HepG2 (cell line): ENCODE measurements around the gene PLK5. TPM values are rescaled to one million over a fixed set of nuclear protein-coding genes. Genes with fewer than 3 reads are reported as not detected.

Source experiments
- ATAC-seq: fragments of 200-7000 bp; cut with Tn5 transposase; 3 replicates; pipeline ENCODE4 v1.9.1; 2020; ENCODE audit warnings: mild to moderate bottlenecking, moderate library complexity
- BruUV-seq: library from RNA; stranded (reverse); fragments of 400-500 nt; replicated peaks from 2 replicates; lab custom pipeline; 2021; lab: Mats Ljungman, UMichigan
- CTCF ChIA-PET: fragments of 300-600 bp; formaldehyde crosslinking; extraction: SDS; loops from one replicate; lab custom pipeline; 2021; ENCODE audit warnings: low total read pairs, inconsistent platforms, low intra/inter-chr PET ratio; lab: Yijun Ruan, JAX
- POLR2A ChIA-PET: fragments of 350-600 bp; sonication (Branson Sonifier 250); formaldehyde crosslinking; loops from one replicate; lab custom pipeline; 2020; ENCODE audit warnings: antibody characterized with exemption, inconsistent platforms; lab: Yijun Ruan, JAX
- DNase-seq: peaks from one replicate; pipeline ENCODE4 v3.0.0-alpha.2; 2015; ENCODE audit warnings: low spot score
- FAIRE-seq: peaks from 3 replicates; lab custom pipeline; 2011; peaks lifted over from hg19 to GRCh38; lab: Jason Lieb, UNC
- H2AFZ ChIP-seq: one replicate; pipeline ENCODE4 v1.6.1; 2011; ENCODE audit warnings: low read length, inconsistent platforms
- H3K27ac ChIP-seq: fragments of 300-600 bp; 3 replicates; pipeline ENCODE4 v1.8.0; 2011; ENCODE audit warnings: mixed run types, mild to moderate bottlenecking, mixed read lengths, low read length, inconsistent platforms; ENCODE audit not compliant: insufficient read depth; ENCODE audit errors: extremely low read length
- H3K27me3 ChIP-seq, 2 experiments: fragments of 200-600 bp in 1 of 2; 2 replicates in 1 of 2; 3 replicates in 1 of 2; pipeline versions ENCODE4 v1.6.0 to v1.8.0; 2011; ENCODE audit warnings: low read length in 2 of 2, mild to moderate bottlenecking in 2 of 2, moderate library complexity in 2 of 2, inconsistent platforms in 1 of 2; ENCODE audit not compliant: insufficient read depth in 2 of 2, control insufficient read depth in 1 of 2
- H3K36me3 ChIP-seq, 2 experiments: fragments of 200-600 bp in 1 of 2; replicated peaks in 1 of 2; 2 replicates in 1 of 2; 3 replicates in 1 of 2; pipeline versions ENCODE4 v1.5.1 to v1.8.0; 2011; ENCODE audit warnings: low read length in 2 of 2, inconsistent platforms in 1 of 2; ENCODE audit not compliant: insufficient read depth in 2 of 2, control insufficient read depth in 1 of 2
- H3K4me1 ChIP-seq: 2 replicates; pipeline ENCODE4 v1.5.1; 2012; ENCODE audit warnings: low read length, inconsistent platforms; ENCODE audit not compliant: insufficient read depth
- H3K4me2 ChIP-seq: 2 replicates; pipeline ENCODE4 v1.6.0; 2011; ENCODE audit warnings: low read depth, low read length, inconsistent platforms
- H3K4me3 ChIP-seq, 3 experiments: fragments of 200-600 bp in 1 of 3; sonication (generic), shearing (Covaris generic) in 1 of 3; replicated peaks in 1 of 3; 2 replicates each; pipeline ENCODE4 v1.5.1; 2011 to 2016; ENCODE audit warnings: low read length in 3 of 3, inconsistent platforms in 2 of 3, low read depth in 2 of 3, mild to moderate bottlenecking in 2 of 3, control low read depth in 1 of 3, mixed read lengths in 1 of 3; ENCODE audit not compliant: insufficient read depth in 1 of 3
- H3K79me2 ChIP-seq: one replicate; pipeline ENCODE4 v1.6.1; 2011; ENCODE audit warnings: low read length, inconsistent platforms; ENCODE audit not compliant: insufficient read depth
- H3K9ac ChIP-seq: 2 replicates; pipeline ENCODE4 v1.6.0; 2011; ENCODE audit warnings: mild to moderate bottlenecking, low read depth, low read length, inconsistent platforms; ENCODE audit not compliant: insufficient read depth
- H3K9me3 ChIP-seq: 2 replicates; pipeline ENCODE4 v1.5.1; 2012; ENCODE audit warnings: mild to moderate bottlenecking, low read length
- H4K20me1 ChIP-seq: 2 replicates; pipeline ENCODE4 v1.6.0; 2011; ENCODE audit warnings: inconsistent platforms, mild to moderate bottlenecking, low read length, moderate library complexity; ENCODE audit not compliant: insufficient read depth
- AHR ChIP-seq: IDR thresholded peaks from 2 replicates; pipeline ENCODE4 v1.6.1; 2018; ENCODE audit warnings: missing genetic modification reagents, missing compliant biosample characterization
- CEBPB ChIP-seq: IDR thresholded peaks from 2 replicates; pipeline ENCODE4 v1.6.1; 2011; ENCODE audit warnings: low read depth, low read length, improper control_type of control experiment, borderline replicate concordance
- HNF1B ChIP-seq: sonication (generic); formaldehyde crosslinking; IDR thresholded peaks from 2 replicates; pipeline ENCODE4 v1.5.1; 2020; ENCODE audit warnings: mild to moderate bottlenecking, moderate library complexity, missing genetic modification reagents
- KMT2A ChIP-seq: sonication (generic); formaldehyde crosslinking; IDR thresholded peaks from 2 replicates; pipeline ENCODE4 v1.4.0; 2020; ENCODE audit warnings: missing genetic modification reagents
- NFRKB ChIP-seq: fragments of 450-650 bp; IDR thresholded peaks from 2 replicates; pipeline ENCODE4 v1.6.1; 2017
- PREB ChIP-seq: sonication (generic); formaldehyde crosslinking; IDR thresholded peaks from 2 replicates; pipeline ENCODE4 v1.4.0; 2020; ENCODE audit warnings: missing genetic modification reagents
- SNRNP70 ChIP-seq: fragments of 200-400 bp; formaldehyde crosslinking; IDR thresholded peaks from 2 replicates; pipeline ENCODE4 v1.6.1; 2017; ENCODE audit warnings: mild to moderate bottlenecking, low read depth, low read length, moderate library complexity
- ZBTB26 ChIP-seq: IDR thresholded peaks from 2 replicates; pipeline ENCODE4 v1.6.1; 2016; ENCODE audit warnings: missing compliant biosample characterization, missing genetic modification reagents, borderline replicate concordance
- ZBTB46 ChIP-seq: sonication (generic); formaldehyde crosslinking; IDR thresholded peaks from 2 replicates; pipeline ENCODE4 v1.4.0; 2020; ENCODE audit warnings: mild to moderate bottlenecking, missing genetic modification reagents, borderline replicate concordance
- ZNF17 ChIP-seq: sonication (generic); formaldehyde crosslinking; IDR thresholded peaks from 2 replicates; pipeline ENCODE4 v1.5.0; 2020; ENCODE audit warnings: mild to moderate bottlenecking, missing genetic modification reagents
- ZNF350 ChIP-seq: sonication (generic); formaldehyde crosslinking; IDR thresholded peaks from 2 replicates; pipeline ENCODE4 v1.4.0; 2020; ENCODE audit warnings: mild to moderate bottlenecking, low read depth, missing genetic modification reagents, borderline replicate concordance
- ZNF414 ChIP-seq: sonication (generic); formaldehyde crosslinking; IDR thresholded peaks from 2 replicates; pipeline ENCODE4 v1.5.0; 2020; ENCODE audit warnings: missing genetic modification reagents
- ZNF572 ChIP-seq: sonication (generic); formaldehyde crosslinking; IDR thresholded peaks from 2 replicates; pipeline ENCODE4 v1.5.1; 2020; ENCODE audit warnings: mild to moderate bottlenecking, missing genetic modification reagents
- whole genome bisulfite sequencing: methylation state at CpG from one replicate; pipeline ENCODE4 v1.1.6; 2017; ENCODE audit warnings: low lambda C conversion rate; 5-methylcytosine and 5-hydroxymethylcytosine counted together
- in situ Hi-C: cut with HindIII; loops from 2 replicates; pipeline ENCODE4 v1.10.0; 2017; ENCODE audit warnings: low pct_unique_long_range_greater_than_20kb; ENCODE audit not compliant: extremely low pct_ligation_motif_present
- intact Hi-C: fragments of 100-400 bp; cut with micrococcal nuclease; formaldehyde crosslinking; loops from one replicate; pipeline ENCODE4 v1.10.0; 2022; ENCODE audit not compliant: unreplicated experiment
- polyA plus RNA-seq, 8 experiments: library from polyadenylated mRNA; depleted of rRNA in 3 of 8; stranded (reverse) in 7 of 8; unstranded in 1 of 8; fragments of >200 nt; fragmentation: Illumina TruSeq in 4 of 8; extraction: Trizol in 4 of 8; gene quantifications; 2 replicates each; pipeline versions ENCODE4 v1.2.1 to v1.2.3, GENCODE V29; 2011 to 2016; ENCODE audit warnings: low read depth in 4 of 8, missing spikeins in 1 of 8, mixed read lengths in 1 of 8; ENCODE audit not compliant: insufficient read depth in 1 of 8
- total RNA-seq, 5 experiments: library from RNA; depleted of rRNA; stranded (reverse); fragments of >200 nt; fragmentation: Illumina TruSeq; extraction: Trizol; gene quantifications; 2 replicates each; pipeline ENCODE4 v1.2.3, GENCODE V29; 2016; ENCODE audit warnings: low read depth in 1 of 5
- TF ChIP-seq, protein P1 (sequence below): sonication (generic); formaldehyde crosslinking; IDR thresholded peaks from 2 replicates; pipeline ENCODE4 v1.5.0; 2020; ENCODE audit warnings: missing genetic modification reagents

The PLK5 gene
- total and polyA plus RNA-seq, 2 of the 13 experiments (the other 11 are each of a cell fraction or from before 2014, with no cell fraction given): not detected

GRCh38 chr19:1568320-1569019 is 44.6 kb downstream of the PLK5 start, which contains the start of gene MEX3D:
Gene MEX3D, minus strand, starts transcription at chr19:1568325. Its CDS starts 267 bp downstream, at chr19:1568058.
- POLR2A ChIA-PET: no interaction called here
- intact Hi-C loops (no loop called here), in situ Hi-C loops (no loop called here)
- H3K27ac ChIP-seq: no peak within 1 kb of the TSS
- no TSS peak for BruUV-seq
- H3K4me1 ChIP-seq: peaks cover 22% of the 10 kb centered on the region
- peak within 1 kb of the TSS; percentile 76 for H3K4me2 ChIP-seq
- peak; percentile 49 for ATAC-seq
- FAIRE-seq: no peak
- CTCF ChIA-PET: no interaction called here
- no peaks in the 10 kb centered on the region for H3K9me3 ChIP-seq
- H3K36me3 ChIP-seq: peaks cover 0 to 2% of the 10 kb centered on the region in 2 experiments; a peak in 3 of 5 replicates
- WGBS: 72% methylated on average over 16 of the region's 63 CpGs
- peaks cover 11% of the 10 kb centered on the region for H3K79me2 ChIP-seq
- H4K20me1 ChIP-seq: 0 out of 2 replicates have a peak, but pooled peaks cover 6% of the 10 kb centered on the region
- peaks cover 0 to 8% of the 10 kb centered on the region in 2 experiments; a peak in 2 of 5 replicates for H3K27me3 ChIP-seq
- no peak within 1 kb of the TSS for H2AFZ ChIP-seq
- peak within 1 kb of the TSS; percentile 74 for H3K9ac ChIP-seq
- peak; percentile 34 for DNase-seq
- peak within 1 kb of the TSS; percentile 72 to 81 (median 75); a peak in 5 of 6 replicates for H3K4me3 ChIP-seq
- TF ChIP-seq HNF1B (CRISPR knock-in tag) (0 out of 2 replicates have a peak, but pooled peaks have one; percentile 30), ZBTB46 (CRISPR knock-in tag) (no peak), CEBPB (no peak), PREB (CRISPR knock-in tag) (no peak), KMT2A (CRISPR knock-in tag) (no peak), AHR (CRISPR knock-in tag) (peak; percentile 79; the same call in 1 of the 2 replicates), ZNF414 (no peak), NFRKB (no peak), ZNF17 (no peak), ZNF350 (no peak), ZBTB26 (CRISPR knock-in tag) (0 out of 2 replicates have a peak, but pooled peaks have one; percentile 48), ZNF572 (CRISPR knock-in tag) (no peak), SNRNP70 (no peak)
- TF ChIP-seq, protein P1, sequence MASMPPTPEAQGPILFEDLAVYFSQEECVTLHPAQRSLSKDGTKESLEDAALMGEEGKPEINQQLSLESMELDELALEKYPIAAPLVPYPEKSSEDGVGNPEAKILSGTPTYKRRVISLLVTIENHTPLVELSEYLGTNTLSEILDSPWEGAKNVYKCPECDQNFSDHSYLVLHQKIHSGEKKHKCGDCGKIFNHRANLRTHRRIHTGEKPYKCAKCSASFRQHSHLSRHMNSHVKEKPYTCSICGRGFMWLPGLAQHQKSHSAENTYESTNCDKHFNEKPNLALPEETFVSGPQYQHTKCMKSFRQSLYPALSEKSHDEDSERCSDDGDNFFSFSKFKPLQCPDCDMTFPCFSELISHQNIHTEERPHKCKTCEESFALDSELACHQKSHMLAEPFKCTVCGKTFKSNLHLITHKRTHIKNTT: no peak
